ENCODE measurements around the gene ST6GALNAC2. TPM values are rescaled to one million over a fixed set of nuclear protein-coding genes. Genes with fewer than 3 reads are reported as not detected.

ST6GALNAC2 gene
- total RNA-seq, 4 donors from 2014 or later = 1.4 to 4.4 (median 1.6) TPM; not detected in 1

- H3K27ac ChIP-seq = no peak overlapping the region
- no peak for TF ChIP-seq POLR2AphosphoS5 (IDR thresholded peaks at IDR 0.05)
- TF ChIP-seq, protein P1, sequence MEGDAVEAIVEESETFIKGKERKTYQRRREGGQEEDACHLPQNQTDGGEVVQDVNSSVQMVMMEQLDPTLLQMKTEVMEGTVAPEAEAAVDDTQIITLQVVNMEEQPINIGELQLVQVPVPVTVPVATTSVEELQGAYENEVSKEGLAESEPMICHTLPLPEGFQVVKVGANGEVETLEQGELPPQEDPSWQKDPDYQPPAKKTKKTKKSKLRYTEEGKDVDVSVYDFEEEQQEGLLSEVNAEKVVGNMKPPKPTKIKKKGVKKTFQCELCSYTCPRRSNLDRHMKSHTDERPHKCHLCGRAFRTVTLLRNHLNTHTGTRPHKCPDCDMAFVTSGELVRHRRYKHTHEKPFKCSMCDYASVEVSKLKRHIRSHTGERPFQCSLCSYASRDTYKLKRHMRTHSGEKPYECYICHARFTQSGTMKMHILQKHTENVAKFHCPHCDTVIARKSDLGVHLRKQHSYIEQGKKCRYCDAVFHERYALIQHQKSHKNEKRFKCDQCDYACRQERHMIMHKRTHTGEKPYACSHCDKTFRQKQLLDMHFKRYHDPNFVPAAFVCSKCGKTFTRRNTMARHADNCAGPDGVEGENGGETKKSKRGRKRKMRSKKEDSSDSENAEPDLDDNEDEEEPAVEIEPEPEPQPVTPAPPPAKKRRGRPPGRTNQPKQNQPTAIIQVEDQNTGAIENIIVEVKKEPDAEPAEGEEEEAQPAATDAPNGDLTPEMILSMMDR (IDR thresholded peaks at IDR 0.05) = no peak
- no peak for TF ChIP-seq POLR2A (IDR thresholded peaks at IDR 0.05)
- TF ChIP-seq EP300 (IDR thresholded peaks at IDR 0.05; ENCODE audit: low read depth) = no peak
- in situ Hi-C loops (cut with MboI; ENCODE audit: low pct_ligation_motif_present in 1 of 4, low pct_unique_long_range_greater_than_20kb in 1 of 4, low sequenced_read_pairs in 3 of 4) = no loop called here
- H3K4me3 ChIP-seq = no peak overlapping the region
- no peaks in the 10 kb centered on the region for H3K9me3 ChIP-seq
- H3K36me3 ChIP-seq = no peaks in the 10 kb centered on the region
- H3K4me1 ChIP-seq = peaks cover 3 to 20% (median 18%) of the 10 kb centered on the region in 4 donors
- no peak for DNase-seq
- intact Hi-C loops (cut with DNase I; ENCODE audit: low total_unique reads) = loop anchor here (5.0 kb wide), 1 partner anchor 1170 kb away; no protein-coding TSS in a partner anchor
- WGBS, 2 donors (ENCODE audit: low coverage in 1 of 2) = 55% methylated on average over 3 of the region's 3 CpGs; no CpG with 5 or more reads in 1 of the 2 donors
- peaks cover 38% of the 10 kb centered on the region for H3K27me3 ChIP-seq
Measured at GRCh38 chr17:76582660-76583059, 3.0 kb downstream of the ST6GALNAC2 start.

DNA sequence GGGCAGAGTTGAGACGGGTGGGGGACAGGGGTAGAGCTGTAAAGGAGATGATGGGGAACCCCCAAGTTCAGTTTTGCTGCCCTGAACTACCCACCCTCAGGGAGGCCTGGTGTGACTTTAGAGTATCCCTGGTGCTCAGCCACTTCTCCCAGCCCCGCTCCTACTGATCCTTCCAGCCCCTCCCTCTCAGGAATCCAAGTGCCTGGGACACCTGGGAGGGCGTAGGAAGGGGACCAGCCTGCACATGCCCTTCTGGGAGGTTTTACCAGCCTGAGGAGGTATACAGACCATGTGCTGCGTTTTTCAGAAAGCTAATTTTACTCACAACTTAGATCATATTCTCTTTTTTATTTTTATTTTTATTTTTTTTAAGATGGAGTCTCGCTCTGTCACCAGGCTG, 4.1 kb downstream of the ST6GALNAC2 start:
- no peaks in the 10 kb centered on the region for H3K36me3 ChIP-seq
- H3K27ac ChIP-seq = no peak overlapping the region
- no peak for TF ChIP-seq EP300 (IDR thresholded peaks at IDR 0.05; ENCODE audit: low read depth)
- TF ChIP-seq, protein P1 (IDR thresholded peaks at IDR 0.05) = no peak
- TF ChIP-seq POLR2A (IDR thresholded peaks at IDR 0.05) = no peak
- no peak for TF ChIP-seq POLR2AphosphoS5 (IDR thresholded peaks at IDR 0.05)
- H3K4me3 ChIP-seq = no peak overlapping the region
- intact Hi-C loops (cut with DNase I; ENCODE audit: low total_unique reads) = loop anchor here (5.0 kb wide), 1 partner anchor 1171 kb away; no protein-coding TSS in a partner anchor
- DNase-seq = no peak
- WGBS, 2 donors (ENCODE audit: low coverage in 1 of 2) = 75 to 89% methylated on average over 1 to 5 of the region's 5 CpGs
- peaks cover 26% of the 10 kb centered on the region for H3K27me3 ChIP-seq
- in situ Hi-C loops (cut with MboI; ENCODE audit: low pct_ligation_motif_present in 1 of 4, low pct_unique_long_range_greater_than_20kb in 1 of 4, low sequenced_read_pairs in 3 of 4) = no loop called here
- peaks cover 3 to 20% (median 18%) of the 10 kb centered on the region in 4 donors for H3K4me1 ChIP-seq
- H3K9me3 ChIP-seq = no peaks in the 10 kb centered on the region

- no peak for TF ChIP-seq POLR2AphosphoS5 (IDR thresholded peaks at IDR 0.05)
- no peak for TF ChIP-seq EP300 (IDR thresholded peaks at IDR 0.05; ENCODE audit: low read depth)
- TF ChIP-seq, protein P1 (IDR thresholded peaks at IDR 0.05) = no peak
- TF ChIP-seq POLR2A (IDR thresholded peaks at IDR 0.05) = no peak
- H3K27me3 ChIP-seq = peaks cover 4% of the 10 kb centered on the region
- no peaks in the 10 kb centered on the region for H3K4me1 ChIP-seq
- 57% methylated on average over 2 of the region's 2 CpGs; no CpG with 5 or more reads in 1 of the 2 donors for WGBS, 2 donors (ENCODE audit: low coverage in 1 of 2)
- no peak overlapping the region for H3K4me3 ChIP-seq
- intact Hi-C loops (cut with DNase I; ENCODE audit: low total_unique reads) = no loop called here
- in situ Hi-C loops (cut with MboI; ENCODE audit: low pct_ligation_motif_present in 1 of 4, low pct_unique_long_range_greater_than_20kb in 1 of 4, low sequenced_read_pairs in 3 of 4) = no loop called here
- no peaks in the 10 kb centered on the region for H3K9me3 ChIP-seq
- no peak overlapping the region for H3K27ac ChIP-seq
- DNase-seq = no peak
- H3K36me3 ChIP-seq = no peaks in the 10 kb centered on the region
Measured at GRCh38 chr17:76579281-76579680, 6.4 kb downstream of the ST6GALNAC2 start.

DNA sequence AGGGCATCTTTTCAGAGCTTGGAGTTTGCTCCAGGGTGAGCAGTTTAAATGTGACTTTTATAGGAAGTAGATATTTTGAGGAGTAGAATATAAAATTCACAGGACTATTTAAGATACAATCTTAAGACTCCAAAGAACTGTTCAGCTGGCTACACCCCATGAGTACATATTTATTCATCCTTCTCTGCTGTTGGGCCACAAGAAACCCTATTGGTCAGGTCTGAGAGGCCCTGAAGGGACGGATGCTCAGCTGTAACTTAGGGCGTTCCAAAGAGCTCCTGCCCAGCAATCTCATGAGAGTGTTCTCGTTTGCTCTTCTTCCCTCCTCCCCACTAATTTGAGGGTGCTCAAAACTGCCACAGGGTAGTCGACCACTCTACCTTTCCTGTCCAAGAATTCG, 7.3 kb downstream of the ST6GALNAC2 start:
- no peak overlapping the region for H3K4me3 ChIP-seq
- peak overlapping the region in 1 of 4 donors; percentile 13 for H3K27ac ChIP-seq
- TF ChIP-seq POLR2AphosphoS5 (IDR thresholded peaks at IDR 0.05) (no peak), POLR2A (IDR thresholded peaks at IDR 0.05) (no peak), EP300 (IDR thresholded peaks at IDR 0.05; ENCODE audit: low read depth) (no peak)
- TF ChIP-seq, protein P1 (IDR thresholded peaks at IDR 0.05) = no peak
- WGBS, 2 donors (ENCODE audit: low coverage in 1 of 2) = 50 to 68% methylated on average over 2 to 5 of the region's 5 CpGs
- H3K4me1 ChIP-seq = no peaks in the 10 kb centered on the region
- in situ Hi-C loops (cut with MboI; ENCODE audit: low pct_ligation_motif_present in 1 of 4, low pct_unique_long_range_greater_than_20kb in 1 of 4, low sequenced_read_pairs in 3 of 4) (no loop called here), intact Hi-C loops (cut with DNase I; ENCODE audit: low total_unique reads) (no loop called here)
- no peaks in the 10 kb centered on the region for H3K9me3 ChIP-seq
- H3K36me3 ChIP-seq = no peaks in the 10 kb centered on the region
- H3K27me3 ChIP-seq = no peaks in the 10 kb centered on the region
- no peak for DNase-seq
